DND-41 (cell line): Measurements from ENCODE around the gene CHST3.

Experiments
- CTCF ChIP-seq: IDR thresholded peaks from 2 replicates; pipeline ENCODE4 v1.5.1; 2012; ENCODE audit warnings: borderline replicate concordance, low read length, moderate library complexity, mild to moderate bottlenecking; ENCODE audit not compliant: poor library complexity, severe bottlenecking; ENCODE audit errors: extremely low read depth
- EZH2 ChIP-seq: IDR thresholded peaks from 3 replicates; pipeline ENCODE4 v1.6.1; 2012; ENCODE audit warnings: borderline replicate concordance, low read depth, mild to moderate bottlenecking, moderate library complexity, low read length, inconsistent platforms; ENCODE audit not compliant: severe bottlenecking

GRCh38 chr10:71981876-71982230 lies 17.7 kb downstream of the CHST3 start:
- TF ChIP-seq EZH2, result no peak
- TF ChIP-seq CTCF, result no peak
